ENCODE measurements around the gene LMO4.

GRCh38 chr1:87334351-87335174 is 5.9 kb downstream of the LMO4 start:
- no peak for TF ChIP-seq TEAD4 (CRISPR knock-in tag; IDR thresholded peaks at IDR 0.05)
- TF ChIP-seq, protein P1, sequence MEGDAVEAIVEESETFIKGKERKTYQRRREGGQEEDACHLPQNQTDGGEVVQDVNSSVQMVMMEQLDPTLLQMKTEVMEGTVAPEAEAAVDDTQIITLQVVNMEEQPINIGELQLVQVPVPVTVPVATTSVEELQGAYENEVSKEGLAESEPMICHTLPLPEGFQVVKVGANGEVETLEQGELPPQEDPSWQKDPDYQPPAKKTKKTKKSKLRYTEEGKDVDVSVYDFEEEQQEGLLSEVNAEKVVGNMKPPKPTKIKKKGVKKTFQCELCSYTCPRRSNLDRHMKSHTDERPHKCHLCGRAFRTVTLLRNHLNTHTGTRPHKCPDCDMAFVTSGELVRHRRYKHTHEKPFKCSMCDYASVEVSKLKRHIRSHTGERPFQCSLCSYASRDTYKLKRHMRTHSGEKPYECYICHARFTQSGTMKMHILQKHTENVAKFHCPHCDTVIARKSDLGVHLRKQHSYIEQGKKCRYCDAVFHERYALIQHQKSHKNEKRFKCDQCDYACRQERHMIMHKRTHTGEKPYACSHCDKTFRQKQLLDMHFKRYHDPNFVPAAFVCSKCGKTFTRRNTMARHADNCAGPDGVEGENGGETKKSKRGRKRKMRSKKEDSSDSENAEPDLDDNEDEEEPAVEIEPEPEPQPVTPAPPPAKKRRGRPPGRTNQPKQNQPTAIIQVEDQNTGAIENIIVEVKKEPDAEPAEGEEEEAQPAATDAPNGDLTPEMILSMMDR (IDR thresholded peaks at IDR 0.05), result no peak
- TF ChIP-seq, protein P2, sequence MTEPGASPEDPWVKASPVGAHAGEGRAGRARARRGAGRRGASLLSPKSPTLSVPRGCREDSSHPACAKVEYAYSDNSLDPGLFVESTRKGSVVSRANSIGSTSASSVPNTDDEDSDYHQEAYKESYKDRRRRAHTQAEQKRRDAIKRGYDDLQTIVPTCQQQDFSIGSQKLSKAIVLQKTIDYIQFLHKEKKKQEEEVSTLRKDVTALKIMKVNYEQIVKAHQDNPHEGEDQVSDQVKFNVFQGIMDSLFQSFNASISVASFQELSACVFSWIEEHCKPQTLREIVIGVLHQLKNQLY (CRISPR knock-in tag; IDR thresholded peaks at IDR 0.05), result no peak
- TF ChIP-seq, protein P3, sequence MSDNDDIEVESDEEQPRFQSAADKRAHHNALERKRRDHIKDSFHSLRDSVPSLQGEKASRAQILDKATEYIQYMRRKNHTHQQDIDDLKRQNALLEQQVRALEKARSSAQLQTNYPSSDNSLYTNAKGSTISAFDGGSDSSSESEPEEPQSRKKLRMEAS (CRISPR knock-in tag; IDR thresholded peaks at IDR 0.05), result no peak
- TF ChIP-seq, protein P4, sequence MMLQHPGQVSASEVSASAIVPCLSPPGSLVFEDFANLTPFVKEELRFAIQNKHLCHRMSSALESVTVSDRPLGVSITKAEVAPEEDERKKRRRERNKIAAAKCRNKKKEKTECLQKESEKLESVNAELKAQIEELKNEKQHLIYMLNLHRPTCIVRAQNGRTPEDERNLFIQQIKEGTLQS (CRISPR knock-in tag; conservative IDR thresholded peaks at IDR 0.05), result no peak
- TF ChIP-seq SP1 (CRISPR knock-in tag; conservative IDR thresholded peaks at IDR 0.05), result no peak
- TF ChIP-seq NFE2L1 (CRISPR knock-in tag; IDR thresholded peaks at IDR 0.05), result no peak
- TF ChIP-seq CREB1 (CRISPR knock-in tag; IDR thresholded peaks at IDR 0.05), result no peak
- TF ChIP-seq, protein P5, sequence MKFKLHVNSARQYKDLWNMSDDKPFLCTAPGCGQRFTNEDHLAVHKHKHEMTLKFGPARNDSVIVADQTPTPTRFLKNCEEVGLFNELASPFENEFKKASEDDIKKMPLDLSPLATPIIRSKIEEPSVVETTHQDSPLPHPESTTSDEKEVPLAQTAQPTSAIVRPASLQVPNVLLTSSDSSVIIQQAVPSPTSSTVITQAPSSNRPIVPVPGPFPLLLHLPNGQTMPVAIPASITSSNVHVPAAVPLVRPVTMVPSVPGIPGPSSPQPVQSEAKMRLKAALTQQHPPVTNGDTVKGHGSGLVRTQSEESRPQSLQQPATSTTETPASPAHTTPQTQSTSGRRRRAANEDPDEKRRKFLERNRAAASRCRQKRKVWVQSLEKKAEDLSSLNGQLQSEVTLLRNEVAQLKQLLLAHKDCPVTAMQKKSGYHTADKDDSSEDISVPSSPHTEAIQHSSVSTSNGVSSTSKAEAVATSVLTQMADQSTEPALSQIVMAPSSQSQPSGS (CRISPR knock-in tag; IDR thresholded peaks at IDR 0.05; ENCODE audit: borderline replicate concordance, low read depth), result no peak
- TF ChIP-seq, protein P6, sequence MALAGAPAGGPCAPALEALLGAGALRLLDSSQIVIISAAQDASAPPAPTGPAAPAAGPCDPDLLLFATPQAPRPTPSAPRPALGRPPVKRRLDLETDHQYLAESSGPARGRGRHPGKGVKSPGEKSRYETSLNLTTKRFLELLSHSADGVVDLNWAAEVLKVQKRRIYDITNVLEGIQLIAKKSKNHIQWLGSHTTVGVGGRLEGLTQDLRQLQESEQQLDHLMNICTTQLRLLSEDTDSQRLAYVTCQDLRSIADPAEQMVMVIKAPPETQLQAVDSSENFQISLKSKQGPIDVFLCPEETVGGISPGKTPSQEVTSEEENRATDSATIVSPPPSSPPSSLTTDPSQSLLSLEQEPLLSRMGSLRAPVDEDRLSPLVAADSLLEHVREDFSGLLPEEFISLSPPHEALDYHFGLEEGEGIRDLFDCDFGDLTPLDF (CRISPR knock-in tag; IDR thresholded peaks at IDR 0.05), result no peak

All from WTC11 (cell line).